ENCODE data around the gene MSANTD3.

MSANTD3 gene

GRCh38 chr9:100452894-100453293 is 26.0 kb downstream of the MSANTD3 start:
- TF ChIP-seq ZFX (IDR thresholded peaks at IDR 0.05; ENCODE audit: borderline replicate concordance) (no peak), CTCF (IDR thresholded peaks at IDR 0.05) (no peak)
- H3K27ac ChIP-seq, result no peak overlapping the region

DNA sequence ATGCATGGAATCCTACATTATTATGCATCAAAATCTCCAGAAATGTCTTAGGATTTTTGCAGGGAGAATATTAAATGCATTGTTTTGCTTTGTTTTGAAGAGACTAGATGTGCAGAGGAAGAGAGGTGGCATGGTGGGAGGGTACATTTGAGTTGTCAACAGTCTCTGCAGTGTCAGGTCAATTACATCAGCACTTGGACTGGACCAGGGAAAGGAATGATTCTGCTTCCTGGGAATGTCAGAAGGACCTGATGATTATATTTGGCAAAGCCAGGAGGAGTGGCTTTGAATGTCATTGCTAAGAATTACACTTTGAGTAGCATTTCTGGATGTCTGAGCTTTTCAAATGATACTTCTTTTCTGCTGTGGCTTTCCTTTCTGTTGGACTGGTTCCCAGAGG is 28.5 kb downstream of the MSANTD3 start:
- H3K27ac ChIP-seq, result no peak overlapping the region
- TF ChIP-seq CTCF (IDR thresholded peaks at IDR 0.05) (no peak), ZFX (IDR thresholded peaks at IDR 0.05; ENCODE audit: borderline replicate concordance) (no peak)

GRCh38 chr9:100457517-100457916 is 30.6 kb downstream of the MSANTD3 start:
- no peak overlapping the region for H3K27ac ChIP-seq
- TF ChIP-seq ZFX (IDR thresholded peaks at IDR 0.05; ENCODE audit: borderline replicate concordance) (no peak), CTCF (IDR thresholded peaks at IDR 0.05) (no peak)

GRCh38 chr9:100459963-100460362 is 33.0 kb downstream of the MSANTD3 start:
- no peak for TF ChIP-seq CTCF (IDR thresholded peaks at IDR 0.05)
- TF ChIP-seq ZFX (IDR thresholded peaks at IDR 0.05; ENCODE audit: borderline replicate concordance), result no peak
- H3K27ac ChIP-seq, result no peak overlapping the region

DNA sequence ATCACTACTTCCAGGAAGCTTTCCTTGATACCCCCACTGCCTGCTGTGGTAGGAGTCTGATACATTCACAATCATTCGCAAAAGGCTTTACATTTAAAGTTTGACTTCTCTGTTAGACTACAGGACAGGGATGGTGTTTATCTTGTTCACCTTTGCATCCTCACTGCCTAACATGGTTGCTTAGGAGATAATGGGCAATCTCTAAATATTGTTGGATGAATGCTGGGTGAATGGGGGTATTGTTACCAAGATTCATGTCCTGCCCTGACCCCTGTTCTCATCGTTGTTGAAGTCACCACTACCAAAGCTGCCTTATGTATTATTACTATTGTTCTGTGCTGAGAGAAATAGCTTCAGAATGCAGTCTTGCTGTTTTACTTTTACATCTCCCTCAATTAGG is 38.3 kb downstream of the MSANTD3 start:
- TF ChIP-seq ZFX (IDR thresholded peaks at IDR 0.05; ENCODE audit: borderline replicate concordance), result no peak
- TF ChIP-seq CTCF (IDR thresholded peaks at IDR 0.05), result no peak
- no peak overlapping the region for H3K27ac ChIP-seq

- TF ChIP-seq CTCF (IDR thresholded peaks at IDR 0.05) (no peak), ZFX (IDR thresholded peaks at IDR 0.05; ENCODE audit: borderline replicate concordance) (no peak)
- H3K27ac ChIP-seq, result no peak overlapping the region
Observed at GRCh38 chr9:100465761-100466160, 38.8 kb downstream of the MSANTD3 start.

GRCh38 chr9:100466171-100466828 is 39.4 kb downstream of the MSANTD3 start:
- H3K27ac ChIP-seq, result no peak overlapping the region
- TF ChIP-seq CTCF (IDR thresholded peaks at IDR 0.05), result no peak
